Upper lobe of right lung (tissue), 1 donor: ENCODE measurements around the gene FCHSD2. TPM values are rescaled to one million over a fixed set of nuclear protein-coding genes. Genes with fewer than 3 reads are reported as not detected.

Experiments used
- ATAC-seq: fragments of 200-7000 bp; cut with Tn5 transposase; one replicate; pipeline ENCODE4 v1.9.1; 2020; ENCODE audit warnings: mild to moderate bottlenecking, moderate library complexity
- DNase-seq: peaks from one replicate; pipeline ENCODE4 v3.0.0-alpha.2; 2020
- H3K27ac ChIP-seq: fragments of 200-600 bp; one replicate; pipeline ENCODE4 v1.8.0; 2022
- H3K27me3 ChIP-seq: fragments of 200-600 bp; one replicate; pipeline ENCODE4 v1.8.0; 2022; ENCODE audit warnings: mild to moderate bottlenecking
- H3K36me3 ChIP-seq: fragments of 200-600 bp; one replicate; pipeline ENCODE4 v1.8.0; 2022
- H3K4me1 ChIP-seq: fragments of 200-600 bp; one replicate; pipeline ENCODE4 v1.8.0; 2022
- H3K4me3 ChIP-seq: fragments of 200-600 bp; one replicate; pipeline ENCODE4 v1.8.0; 2022; ENCODE audit warnings: mild to moderate bottlenecking
- H3K9me3 ChIP-seq: fragments of 200-600 bp; one replicate; pipeline ENCODE4 v1.8.0; 2022
- CTCF ChIP-seq: fragments of 200-600 bp; IDR thresholded peaks from one replicate; pipeline ENCODE4 v1.8.0; 2022; ENCODE audit warnings: antibody characterized with exemption
- intact Hi-C: fragments of 100-400 bp; cut with DNase I; formaldehyde crosslinking; loops from one replicate; pipeline ENCODE4 v1.11.0; 2022
- total RNA-seq: library from RNA; stranded (reverse); fragmentation: NEBNext Ultra II Directional; extraction: Animal tissue kit (Norgen Biotek cat#: 25700); gene quantifications from one replicate; pipeline ENCODE4 v1.2.1, GENCODE V29; 2021
- donor health status: DM: no; HTN: yes; CAD: no; lungs with severe emphysema.

FCHSD2 gene
- total RNA-seq, 1 donor from 2014 or later = 71.2 TPM

- Histone ChIP-seq H3K36me3 (no peaks in the 10 kb centered on the region), H3K9me3 (no peaks in the 10 kb centered on the region), H3K27ac (no peak overlapping the region), H3K4me3 (no peak overlapping the region), H3K4me1 (no peaks in the 10 kb centered on the region), H3K27me3 (no peaks in the 10 kb centered on the region)
- intact Hi-C loops = no loop called here
- DNase-seq (no peak), ATAC-seq (no peak)
- no peak for TF ChIP-seq CTCF
These were observed 34.5 kb downstream of the FCHSD2 start for GRCh38 chr11:73107597-73107996.

DNA sequence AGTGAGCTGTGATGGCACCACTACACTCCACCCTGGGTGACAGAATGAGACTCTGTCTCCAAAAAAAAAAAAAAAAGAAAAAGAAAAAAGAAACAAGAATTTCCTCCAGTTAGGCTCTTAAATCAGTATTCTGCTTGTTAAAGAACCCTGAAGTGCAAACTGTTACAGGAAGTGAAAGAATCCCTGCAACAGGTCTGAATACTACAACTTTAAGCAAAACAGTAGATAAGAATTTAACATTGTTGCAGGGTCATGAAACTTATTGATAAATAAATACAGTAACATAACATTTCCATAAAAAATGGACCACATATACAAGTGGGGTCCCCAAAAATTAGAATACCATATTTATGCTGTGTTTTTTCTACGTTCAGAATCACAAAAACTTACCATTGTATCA lies 35.8 kb downstream of the FCHSD2 start:
- Histone ChIP-seq H3K36me3 (no peaks in the 10 kb centered on the region), H3K4me1 (no peaks in the 10 kb centered on the region), H3K27ac (no peak overlapping the region), H3K27me3 (no peaks in the 10 kb centered on the region), H3K4me3 (no peak overlapping the region), H3K9me3 (no peaks in the 10 kb centered on the region)
- intact Hi-C loops = no loop called here
- TF ChIP-seq CTCF = no peak
- no peak for ATAC-seq
- DNase-seq = no peak

- H3K4me1 ChIP-seq = peaks cover 8% of the 10 kb centered on the region
- no peaks in the 10 kb centered on the region for H3K36me3 ChIP-seq
- DNase-seq = no peak
- ATAC-seq = no peak
- no peak overlapping the region for H3K27ac ChIP-seq
- H3K9me3 ChIP-seq = no peaks in the 10 kb centered on the region
- H3K4me3 ChIP-seq = no peak overlapping the region
- no peaks in the 10 kb centered on the region for H3K27me3 ChIP-seq
- no peak for TF ChIP-seq CTCF
- intact Hi-C loops = no loop called here
These were observed 41.5 kb downstream of the FCHSD2 start for GRCh38 chr11:73100578-73100977.

DNA sequence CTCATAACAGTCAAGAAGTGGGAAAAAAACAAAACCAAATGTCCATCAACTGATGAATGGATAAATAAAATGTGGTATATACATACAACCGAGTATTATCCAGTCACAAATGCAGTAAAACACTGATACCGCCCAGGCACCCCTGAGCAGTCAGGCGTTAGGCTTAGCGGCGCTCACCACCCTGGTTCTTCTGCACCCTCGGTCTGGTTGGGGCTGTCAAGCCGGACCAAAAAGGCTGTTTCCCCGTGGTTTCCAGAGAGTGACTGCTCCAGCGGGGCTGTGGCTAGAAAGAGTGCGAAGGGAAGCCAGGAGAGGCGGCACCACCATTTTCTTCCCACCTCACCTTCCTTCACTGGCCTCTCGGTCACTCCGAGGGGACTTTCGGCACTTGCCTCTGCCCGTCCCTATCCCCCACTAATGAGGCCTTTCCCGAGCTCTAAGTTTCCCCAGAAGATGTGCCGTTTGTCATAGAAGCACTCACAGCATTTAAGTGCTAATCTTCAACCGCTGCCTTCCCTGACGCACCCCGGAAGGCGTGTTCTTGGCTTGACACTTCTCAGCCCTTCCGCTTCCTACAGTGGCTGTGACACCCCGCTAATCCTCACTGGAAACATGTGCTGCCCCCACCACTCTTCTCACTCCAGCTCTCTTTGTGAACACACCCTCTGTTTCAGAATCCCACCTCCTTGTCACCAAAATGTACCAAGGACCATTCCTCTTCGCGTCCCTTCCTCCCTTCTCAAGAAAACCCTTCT lies 42.4 kb downstream of the FCHSD2 start:
- no peak for ATAC-seq
- Histone ChIP-seq H3K4me1 (peaks cover 17% of the 10 kb centered on the region), H3K27ac (no peak overlapping the region), H3K9me3 (no peaks in the 10 kb centered on the region), H3K36me3 (no peaks in the 10 kb centered on the region), H3K27me3 (no peaks in the 10 kb centered on the region), H3K4me3 (no peak overlapping the region)
- no peak for TF ChIP-seq CTCF
- no peak for DNase-seq
- intact Hi-C loops = no loop called here

- intact Hi-C loops = no loop called here
- Histone ChIP-seq H3K27me3 (no peaks in the 10 kb centered on the region), H3K9me3 (no peaks in the 10 kb centered on the region), H3K27ac (no peak overlapping the region), H3K4me3 (no peak overlapping the region), H3K4me1 (peaks cover 17% of the 10 kb centered on the region), H3K36me3 (no peaks in the 10 kb centered on the region)
- DNase-seq = no peak
- TF ChIP-seq CTCF = no peak
- ATAC-seq = peak; percentile 28
These were observed 46.5 kb downstream of the FCHSD2 start for GRCh38 chr11:73095613-73096012.
